DND-41 (cell line): Measurements from ENCODE around the gene TCF7.

Experiments
- ATAC-seq: fragments of 200-7000 bp; cut with Tn5 transposase; 3 replicates; pipeline ENCODE4 v1.9.1; 2021; ENCODE audit warnings: low read depth; ENCODE audit not compliant: insufficient read depth
- DNase-seq: peaks from one replicate; pipeline ENCODE4 v3.0.0-alpha.2; 2020
- H2AFZ ChIP-seq: 2 replicates; pipeline ENCODE4 v1.6.0; 2012; ENCODE audit warnings: low read depth, low read length
- H3K27ac ChIP-seq: 2 replicates; pipeline ENCODE4 v1.5.1; 2012; ENCODE audit warnings: low read length, inconsistent platforms
- H3K27me3 ChIP-seq: fragments of 200-600 bp; sonication (generic); 2 replicates; pipeline ENCODE4 v1.6.0; 2012; ENCODE audit warnings: low read length, mild to moderate bottlenecking, inconsistent platforms; ENCODE audit not compliant: insufficient read depth, poor library complexity
- H3K36me3 ChIP-seq: 2 replicates; pipeline ENCODE4 v1.5.1; 2012; ENCODE audit warnings: low read length, inconsistent platforms; ENCODE audit not compliant: insufficient read depth
- H3K4me1 ChIP-seq: 2 replicates; pipeline ENCODE4 v1.5.1; 2012; ENCODE audit warnings: mild to moderate bottlenecking, low read length; ENCODE audit not compliant: insufficient read depth
- H3K4me2 ChIP-seq: 2 replicates; pipeline ENCODE4 v1.6.0; 2012; ENCODE audit warnings: mild to moderate bottlenecking, moderate library complexity, low read length, inconsistent platforms; ENCODE audit not compliant: insufficient read depth
- H3K4me3 ChIP-seq, 2 experiments: fragments of 200-600 bp in 1 of 2; shearing (Covaris generic) in 1 of 2; 2 replicates each; pipeline ENCODE4 v1.5.1; 2012 to 2016; ENCODE audit warnings: inconsistent platforms in 2 of 2, low read length in 2 of 2, mild to moderate bottlenecking in 2 of 2, low read depth in 1 of 2, moderate library complexity in 1 of 2
- H3K79me2 ChIP-seq: 2 replicates; pipeline ENCODE4 v1.6.0; 2012; ENCODE audit warnings: low read length, inconsistent platforms; ENCODE audit not compliant: insufficient read depth
- H3K9ac ChIP-seq: 2 replicates; pipeline ENCODE4 v1.6.0; 2012; ENCODE audit warnings: low read depth, mild to moderate bottlenecking, inconsistent platforms, low read length, moderate library complexity
- H3K9me3 ChIP-seq: 2 replicates; pipeline ENCODE4 v1.5.1; 2012; ENCODE audit warnings: low read length, moderate library complexity, mild to moderate bottlenecking, inconsistent platforms; ENCODE audit not compliant: insufficient read depth, severe bottlenecking
- H4K20me1 ChIP-seq: 2 replicates; pipeline ENCODE4 v1.6.0; 2012; ENCODE audit warnings: low read length; ENCODE audit not compliant: insufficient read depth
- EZH2 ChIP-seq: IDR thresholded peaks from 3 replicates; pipeline ENCODE4 v1.6.1; 2012; ENCODE audit warnings: borderline replicate concordance, low read depth, mild to moderate bottlenecking, moderate library complexity, low read length, inconsistent platforms; ENCODE audit not compliant: severe bottlenecking
- TF ChIP-seq, protein P1 (sequence below): IDR thresholded peaks from 2 replicates; pipeline ENCODE4 v1.5.1; 2012; ENCODE audit warnings: borderline replicate concordance, low read length, moderate library complexity, mild to moderate bottlenecking; ENCODE audit not compliant: poor library complexity, severe bottlenecking; ENCODE audit errors: extremely low read depth

TCF7 gene

DNA sequence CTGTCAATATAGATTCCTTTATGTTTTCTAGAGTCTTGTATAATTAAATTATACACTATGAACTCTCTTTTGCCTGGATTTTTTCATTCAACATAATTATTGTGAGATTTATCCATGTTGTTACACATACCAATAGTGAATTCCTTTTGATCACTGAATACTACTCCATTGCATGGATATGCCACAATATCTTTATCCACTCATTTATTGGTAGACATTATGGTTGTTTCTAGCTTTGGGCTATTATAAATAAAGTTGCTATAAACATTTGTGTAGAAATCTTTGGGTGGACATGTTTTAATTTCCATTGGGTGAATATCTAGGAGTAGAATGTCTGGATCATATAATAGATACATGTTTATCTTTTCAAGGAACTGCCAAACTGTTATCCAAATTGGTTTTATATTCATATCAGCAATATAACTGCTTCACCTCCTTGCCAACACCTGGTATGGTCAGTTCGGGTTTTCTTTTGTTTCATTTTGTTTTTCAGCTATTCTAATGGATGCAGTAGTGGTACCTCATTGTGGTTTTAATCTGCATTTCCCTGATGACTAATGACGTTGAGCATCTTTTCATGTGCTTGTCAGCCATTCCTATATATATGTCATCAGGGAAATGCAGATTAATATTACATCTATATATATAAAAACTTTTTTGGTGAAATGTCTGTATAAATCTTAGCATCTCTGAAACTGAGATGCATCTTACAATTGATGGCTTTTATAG is 32.1 kb upstream of the TCF7 start:
- Histone ChIP-seq H2AFZ (no peak overlapping the region), H3K4me2 (no peak overlapping the region), H3K4me3 (no peak overlapping the region), H3K9me3 (no peaks in the 10 kb centered on the region), H3K27me3 (no peaks in the 10 kb centered on the region), H3K4me1 (peaks cover 18% of the 10 kb centered on the region), H4K20me1 (no peaks in the 10 kb centered on the region; the same call in 1 of the 2 replicates), H3K79me2 (no peaks in the 10 kb centered on the region), H3K36me3 (no peaks in the 10 kb centered on the region), H3K27ac (no peak overlapping the region), H3K9ac (no peak overlapping the region)
- ATAC-seq, result no peak
- DNase-seq, result no peak
- TF ChIP-seq EZH2, result no peak
- TF ChIP-seq, protein P1, sequence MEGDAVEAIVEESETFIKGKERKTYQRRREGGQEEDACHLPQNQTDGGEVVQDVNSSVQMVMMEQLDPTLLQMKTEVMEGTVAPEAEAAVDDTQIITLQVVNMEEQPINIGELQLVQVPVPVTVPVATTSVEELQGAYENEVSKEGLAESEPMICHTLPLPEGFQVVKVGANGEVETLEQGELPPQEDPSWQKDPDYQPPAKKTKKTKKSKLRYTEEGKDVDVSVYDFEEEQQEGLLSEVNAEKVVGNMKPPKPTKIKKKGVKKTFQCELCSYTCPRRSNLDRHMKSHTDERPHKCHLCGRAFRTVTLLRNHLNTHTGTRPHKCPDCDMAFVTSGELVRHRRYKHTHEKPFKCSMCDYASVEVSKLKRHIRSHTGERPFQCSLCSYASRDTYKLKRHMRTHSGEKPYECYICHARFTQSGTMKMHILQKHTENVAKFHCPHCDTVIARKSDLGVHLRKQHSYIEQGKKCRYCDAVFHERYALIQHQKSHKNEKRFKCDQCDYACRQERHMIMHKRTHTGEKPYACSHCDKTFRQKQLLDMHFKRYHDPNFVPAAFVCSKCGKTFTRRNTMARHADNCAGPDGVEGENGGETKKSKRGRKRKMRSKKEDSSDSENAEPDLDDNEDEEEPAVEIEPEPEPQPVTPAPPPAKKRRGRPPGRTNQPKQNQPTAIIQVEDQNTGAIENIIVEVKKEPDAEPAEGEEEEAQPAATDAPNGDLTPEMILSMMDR, result no peak

DNA sequence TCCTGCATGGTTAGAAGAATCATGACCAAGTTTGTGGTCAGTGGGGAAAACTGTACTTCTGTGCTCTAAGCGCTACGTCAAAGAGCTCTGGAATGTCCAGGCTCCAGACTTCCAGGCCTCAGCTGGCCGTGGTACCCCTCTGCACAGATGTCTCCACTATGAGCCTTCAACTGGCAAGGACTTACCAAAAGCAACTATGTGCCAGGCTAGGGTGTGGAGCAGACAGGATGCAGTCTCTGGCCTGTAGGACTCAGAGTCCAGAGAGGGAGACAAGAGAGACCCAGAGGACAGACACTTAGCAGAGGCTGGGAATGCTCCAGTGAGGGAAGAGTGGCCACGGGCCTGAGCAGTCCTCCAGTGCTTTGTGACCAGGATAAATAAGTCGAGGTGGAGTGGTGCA is 31.0 kb upstream of the TCF7 start:
- ATAC-seq (no peak), DNase-seq (no peak)
- no peaks in the 10 kb centered on the region for H3K9me3 ChIP-seq
- H3K36me3 ChIP-seq, result no peaks in the 10 kb centered on the region
- H3K79me2 ChIP-seq, result no peaks in the 10 kb centered on the region
- H4K20me1 ChIP-seq, result no peaks in the 10 kb centered on the region; the same call in 1 of the 2 replicates
- no peak overlapping the region for H2AFZ ChIP-seq
- no peak overlapping the region for H3K27ac ChIP-seq
- TF ChIP-seq EZH2, result no peak
- TF ChIP-seq, protein P1, result no peak
- no peaks in the 10 kb centered on the region for H3K27me3 ChIP-seq
- no peak overlapping the region for H3K4me3 ChIP-seq
- no peak overlapping the region for H3K4me2 ChIP-seq
- H3K4me1 ChIP-seq, result peaks cover 29% of the 10 kb centered on the region
- no peak overlapping the region for H3K9ac ChIP-seq

DNA sequence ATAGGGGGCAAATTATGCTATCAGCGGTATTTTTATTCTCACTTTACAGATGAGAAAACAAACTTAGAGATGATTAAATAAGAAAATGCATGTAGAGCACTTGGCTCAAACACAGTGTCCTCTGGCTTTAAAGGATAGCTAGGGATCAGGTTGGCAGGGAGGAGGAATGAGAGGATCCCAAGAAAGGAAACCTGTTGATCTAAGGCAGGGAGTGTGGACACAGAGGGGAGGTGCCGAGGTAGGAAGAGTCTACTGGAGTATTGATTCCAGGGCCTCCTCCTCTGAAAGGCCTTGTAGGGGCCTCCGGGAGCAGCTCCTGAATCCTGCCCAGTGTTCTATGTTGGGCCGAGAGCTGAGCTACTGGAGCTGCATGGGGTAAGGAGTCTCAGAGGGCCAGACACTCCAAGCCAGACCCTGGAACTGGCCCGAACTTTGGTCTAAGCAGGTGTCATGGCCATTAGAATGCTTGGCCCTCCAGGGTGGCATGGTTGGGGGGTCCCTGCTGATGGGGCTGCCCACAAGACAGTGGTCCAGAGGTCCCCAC is 30.4 kb upstream of the TCF7 start:
- Histone ChIP-seq H3K36me3 (no peaks in the 10 kb centered on the region), H3K4me1 (peaks cover 34% of the 10 kb centered on the region), H3K9me3 (no peaks in the 10 kb centered on the region), H3K27me3 (no peaks in the 10 kb centered on the region), H3K79me2 (no peaks in the 10 kb centered on the region), H4K20me1 (no peaks in the 10 kb centered on the region; the same call in 1 of the 2 replicates), H3K4me2 (no peak overlapping the region), H3K9ac (no peak overlapping the region), H2AFZ (no peak overlapping the region), H3K27ac (no peak overlapping the region), H3K4me3 (no peak overlapping the region)
- no peak for TF ChIP-seq EZH2
- TF ChIP-seq, protein P1, result no peak
- DNase-seq (no peak), ATAC-seq (no peak)
